RWPE2 (cell line): ENCODE measurements around the gene SS18L1.

Experiments used
- ATAC-seq: fragments of 200-7000 bp; cut with Tn5 transposase; 3 replicates; pipeline ENCODE4 v1.9.1; 2021; ENCODE audit warnings: low read depth
- DNase-seq: peaks from one replicate; pipeline ENCODE4 v3.0.0-alpha.2; 2020; ENCODE audit warnings: low spot score
- H3K27ac ChIP-seq: fragments of 450-650 bp; 2 replicates; pipeline ENCODE4 v1.5.1; 2017; ENCODE audit warnings: mild to moderate bottlenecking; ENCODE audit not compliant: poor library complexity, severe bottlenecking
- H3K27me3 ChIP-seq: fragments of 250-450 bp; sonication (Bioruptor Pico); 2 replicates; pipeline ENCODE4 v1.5.1; 2021; ENCODE audit warnings: mild to moderate bottlenecking, moderate library complexity; ENCODE audit not compliant: insufficient read depth, poor library complexity, severe bottlenecking
- H3K36me3 ChIP-seq: fragments of 250-450 bp; sonication (Bioruptor Pico); 2 replicates; pipeline ENCODE4 v1.5.1; 2020; ENCODE audit warnings: low read depth, mild to moderate bottlenecking, moderate library complexity
- H3K4me1 ChIP-seq: fragments of 250-450 bp; sonication (Bioruptor Pico); 2 replicates; pipeline ENCODE4 v1.5.1; 2021; ENCODE audit warnings: mild to moderate bottlenecking, moderate library complexity; ENCODE audit not compliant: insufficient read depth, poor library complexity, severe bottlenecking
- H3K4me3 ChIP-seq: fragments of 250-450 bp; sonication (Bioruptor Pico); 2 replicates; pipeline ENCODE4 v1.5.1; 2021; ENCODE audit warnings: mild to moderate bottlenecking, moderate library complexity; ENCODE audit not compliant: severe bottlenecking
- H3K9me3 ChIP-seq: fragments of 250-450 bp; sonication (Bioruptor Pico); 2 replicates; pipeline ENCODE4 v1.5.1; 2021; ENCODE audit warnings: mild to moderate bottlenecking, moderate library complexity; ENCODE audit not compliant: severe bottlenecking
- CTCF ChIP-seq: fragments of 450-650 bp; IDR thresholded peaks from one replicate; pipeline ENCODE4 v1.5.1; 2017; ENCODE audit warnings: mild to moderate bottlenecking, moderate library complexity; ENCODE audit not compliant: poor library complexity, severe bottlenecking

The SS18L1 gene

GRCh38 chr20:62159839-62160238 is 16.3 kb downstream of the SS18L1 start:
- DNase-seq, result peak; percentile 97
- Histone ChIP-seq H3K27me3 (no peaks in the 10 kb centered on the region), H3K9me3 (no peaks in the 10 kb centered on the region), H3K4me1 (peaks cover 42% of the 10 kb centered on the region), H3K27ac (peak overlapping the region; percentile 77), H3K4me3 (no peak overlapping the region), H3K36me3 (peaks cover 41% of the 10 kb centered on the region)
- peak; percentile 71 for ATAC-seq
- TF ChIP-seq CTCF, result no peak

- H3K9me3 ChIP-seq, result no peaks in the 10 kb centered on the region
- ATAC-seq (no peak), DNase-seq (peak; percentile 70)
- H3K27ac ChIP-seq, result peak overlapping the region; percentile 77
- no peak overlapping the region for H3K4me3 ChIP-seq
- no peaks in the 10 kb centered on the region for H3K27me3 ChIP-seq
- no peak for TF ChIP-seq CTCF
- H3K4me1 ChIP-seq, result peaks cover 38% of the 10 kb centered on the region
- peaks cover 43% of the 10 kb centered on the region for H3K36me3 ChIP-seq
Observed at GRCh38 chr20:62160253-62160652, 16.7 kb downstream of the SS18L1 start.

- ATAC-seq (0 out of 3 replicates have a peak, but pooled peaks have one; percentile 0), DNase-seq (peak; percentile 88)
- no peak for TF ChIP-seq CTCF
- Histone ChIP-seq H3K4me1 (peaks cover 32% of the 10 kb centered on the region), H3K36me3 (peaks cover 49% of the 10 kb centered on the region), H3K4me3 (no peak overlapping the region), H3K27me3 (no peaks in the 10 kb centered on the region), H3K9me3 (no peaks in the 10 kb centered on the region), H3K27ac (peak overlapping the region; percentile 77)
Observed at GRCh38 chr20:62160876-62161275, 17.3 kb downstream of the SS18L1 start.

GRCh38 chr20:62161347-62161746 is 17.8 kb downstream of the SS18L1 start:
- ATAC-seq (peak; percentile 80), DNase-seq (peak; percentile 97)
- peak overlapping the region; percentile 77 for H3K27ac ChIP-seq
- no peaks in the 10 kb centered on the region for H3K9me3 ChIP-seq
- no peak overlapping the region for H3K4me3 ChIP-seq
- H3K27me3 ChIP-seq, result no peaks in the 10 kb centered on the region
- H3K4me1 ChIP-seq, result peaks cover 28% of the 10 kb centered on the region
- no peak for TF ChIP-seq CTCF
- peaks cover 54% of the 10 kb centered on the region for H3K36me3 ChIP-seq

GRCh38 chr20:62162765-62163484 is 19.4 kb downstream of the SS18L1 start:
- no peak for ATAC-seq
- Histone ChIP-seq H3K9me3 (no peaks in the 10 kb centered on the region), H3K27ac (no peak overlapping the region), H3K4me3 (no peak overlapping the region), H3K27me3 (no peaks in the 10 kb centered on the region), H3K4me1 (peaks cover 28% of the 10 kb centered on the region), H3K36me3 (peaks cover 59% of the 10 kb centered on the region)
- DNase-seq, result peak; percentile 86
- TF ChIP-seq CTCF, result no peak
